Naive B cell (primary cell): ENCODE measurements around the gene TMEM74B. TPM values are rescaled to one million over a fixed set of nuclear protein-coding genes. Genes with fewer than 3 reads are reported as not detected.

ENCODE experiments used
- ATAC-seq, 2 donors: fragments of 150-1000 bp; cut with Tn5 transposase; 2 replicates each; pipeline ENCODE4 v1.10.0; 2021; ENCODE audit warnings: low read depth in 2 of 2, mild to moderate bottlenecking in 2 of 2, moderate library complexity in 2 of 2
- DNase-seq: peaks from one replicate; pipeline ENCODE4 v3.0.0; 2022
- H3K27ac Mint-ChIP-seq, 6 donors: one replicate each; pipeline ENCODE4 v1.8.0; 2020 to 2022; ENCODE audit warnings: mild to moderate bottlenecking in 6 of 6, mixed read lengths in 6 of 6, moderate library complexity in 5 of 6, inconsistent platforms in 2 of 6
- H3K27me3 Mint-ChIP-seq, 3 donors: one replicate each; pipeline ENCODE4 v1.8.0; 2021 to 2022; ENCODE audit warnings: mixed read lengths in 3 of 3, mild to moderate bottlenecking in 1 of 3
- H3K36me3 Mint-ChIP-seq, 2 donors: one replicate each; pipeline ENCODE4 v1.8.0; 2020 to 2022; ENCODE audit warnings: mixed read lengths in 2 of 2, inconsistent platforms in 1 of 2, mild to moderate bottlenecking in 1 of 2
- H3K4me1 Mint-ChIP-seq, 3 donors: one replicate each; pipeline ENCODE4 v1.8.0; 2020 to 2022; ENCODE audit warnings: mixed read lengths in 3 of 3, inconsistent platforms in 1 of 3, mild to moderate bottlenecking in 1 of 3, moderate library complexity in 1 of 3
- H3K4me3 Mint-ChIP-seq, 8 donors: one replicate each; pipeline ENCODE4 v1.8.0; 2020 to 2022; ENCODE audit warnings: mild to moderate bottlenecking in 8 of 8, mixed read lengths in 8 of 8, moderate library complexity in 8 of 8, inconsistent platforms in 2 of 8
- H3K9me3 Mint-ChIP-seq, 7 donors: one replicate each; pipeline ENCODE4 v1.8.0; 2020 to 2022; ENCODE audit warnings: mixed read lengths in 7 of 7, mild to moderate bottlenecking in 5 of 7, inconsistent platforms in 2 of 7, moderate library complexity in 1 of 7
- polyA plus RNA-seq, 6 donors: library from polyadenylated mRNA; unstranded; fragments of 300-500 nt; fragmentation: Illumina TruSeq; gene quantifications; one replicate each; pipeline ENCODE4 v1.2.3, GENCODE V29; 2021; ENCODE audit warnings: low read depth in 6 of 6

Gene TMEM74B
- polyA plus RNA-seq, 6 donors from 2014 or later = not detected

GRCh38 chr20:1199212-1199873 lies 14.6 kb upstream of the TMEM74B start:
- no peaks in the 10 kb centered on the region for H3K36me3 Mint-ChIP-seq
- no peak for ATAC-seq
- peaks cover 0 to 12% (median 2%) of the 10 kb centered on the region in 7 donors for H3K9me3 Mint-ChIP-seq
- peaks cover 8 to 35% (median 10%) of the 10 kb centered on the region in 3 donors for H3K27me3 Mint-ChIP-seq
- no peak for DNase-seq
- no peaks in the 10 kb centered on the region for H3K4me1 Mint-ChIP-seq
- no peak overlapping the region for H3K4me3 Mint-ChIP-seq
- H3K27ac Mint-ChIP-seq = no peak overlapping the region

GRCh38 chr20:1198751-1199150 lies 14.0 kb upstream of the TMEM74B start:
- no peaks in the 10 kb centered on the region for H3K4me1 Mint-ChIP-seq
- ATAC-seq (no peak), DNase-seq (no peak)
- H3K27ac Mint-ChIP-seq = no peak overlapping the region
- H3K27me3 Mint-ChIP-seq = peaks cover 5 to 35% (median 10%) of the 10 kb centered on the region in 3 donors
- peaks cover 0 to 12% (median 2%) of the 10 kb centered on the region in 7 donors for H3K9me3 Mint-ChIP-seq
- H3K36me3 Mint-ChIP-seq = no peaks in the 10 kb centered on the region
- H3K4me3 Mint-ChIP-seq = no peak overlapping the region

- no peaks in the 10 kb centered on the region for H3K4me1 Mint-ChIP-seq
- H3K27ac Mint-ChIP-seq = no peak overlapping the region
- peaks cover 4 to 35% (median 10%) of the 10 kb centered on the region in 3 donors for H3K27me3 Mint-ChIP-seq
- H3K4me3 Mint-ChIP-seq = no peak overlapping the region
- no peak for DNase-seq
- ATAC-seq = no peak
- peaks cover 0 to 12% (median 2%) of the 10 kb centered on the region in 7 donors for H3K9me3 Mint-ChIP-seq
- no peaks in the 10 kb centered on the region for H3K36me3 Mint-ChIP-seq
Measured at GRCh38 chr20:1197801-1198200, 13.0 kb upstream of the TMEM74B start.

- H3K9me3 Mint-ChIP-seq = peaks cover 0 to 12% (median 2%) of the 10 kb centered on the region in 7 donors
- no peak overlapping the region for H3K27ac Mint-ChIP-seq
- DNase-seq (no peak), ATAC-seq (no peak)
- H3K4me3 Mint-ChIP-seq = no peak overlapping the region
- no peaks in the 10 kb centered on the region for H3K36me3 Mint-ChIP-seq
- no peaks in the 10 kb centered on the region for H3K4me1 Mint-ChIP-seq
- H3K27me3 Mint-ChIP-seq = peaks cover 0 to 26% (median 10%) of the 10 kb centered on the region in 3 donors
Measured at GRCh38 chr20:1196634-1197033, 11.9 kb upstream of the TMEM74B start.

GRCh38 chr20:1195226-1195625 lies 10.4 kb upstream of the TMEM74B start:
- DNase-seq (no peak), ATAC-seq (no peak)
- Mint-ChIP-seq H3K27ac (peak overlapping the region in 2 of 6 donors; percentile 29 to 60), H3K27me3 (peaks cover 8 to 31% (median 10%) of the 10 kb centered on the region in 3 donors), H3K9me3 (peaks cover 0 to 12% (median 2%) of the 10 kb centered on the region in 7 donors), H3K4me1 (no peaks in the 10 kb centered on the region), H3K4me3 (no peak overlapping the region), H3K36me3 (no peaks in the 10 kb centered on the region)

GRCh38 chr20:1191299-1191698 lies 6.5 kb upstream of the TMEM74B start:
- H3K27me3 Mint-ChIP-seq = peaks cover 1 to 32% (median 20%) of the 10 kb centered on the region in 3 donors
- H3K4me3 Mint-ChIP-seq = no peak overlapping the region
- H3K36me3 Mint-ChIP-seq = no peaks in the 10 kb centered on the region
- DNase-seq = no peak
- H3K4me1 Mint-ChIP-seq = no peaks in the 10 kb centered on the region
- peaks cover 0 to 6% (median under 1%) of the 10 kb centered on the region in 7 donors for H3K9me3 Mint-ChIP-seq
- no peak overlapping the region for H3K27ac Mint-ChIP-seq
- ATAC-seq = no peak

- Mint-ChIP-seq H3K36me3 (no peaks in the 10 kb centered on the region), H3K4me1 (peaks cover 0 to 4% (median 3%) of the 10 kb centered on the region in 3 donors), H3K4me3 (no peak overlapping the region), H3K9me3 (peaks cover 0 to 2% (median 0%) of the 10 kb centered on the region in 7 donors), H3K27me3 (peaks cover 6 to 32% (median 20%) of the 10 kb centered on the region in 3 donors), H3K27ac (no peak overlapping the region)
- ATAC-seq = no peak
- DNase-seq = no peak
Measured at GRCh38 chr20:1190847-1191246, 6.1 kb upstream of the TMEM74B start.

- peaks cover 0 to 5% (median 4%) of the 10 kb centered on the region in 3 donors for H3K4me1 Mint-ChIP-seq
- no peaks in the 10 kb centered on the region for H3K36me3 Mint-ChIP-seq
- no peak overlapping the region for H3K4me3 Mint-ChIP-seq
- ATAC-seq (no peak), DNase-seq (no peak)
- H3K27me3 Mint-ChIP-seq = peaks cover 8 to 27% (median 20%) of the 10 kb centered on the region in 3 donors
- peak overlapping the region in 1 of 6 donors; percentile 29 for H3K27ac Mint-ChIP-seq
- H3K9me3 Mint-ChIP-seq = no peaks in the 10 kb centered on the region
Measured at GRCh38 chr20:1189827-1190226, 5.0 kb upstream of the TMEM74B start.

- no peak overlapping the region for H3K4me3 Mint-ChIP-seq
- DNase-seq (no peak), ATAC-seq (no peak)
- peaks cover 0 to 2% (median 0%) of the 10 kb centered on the region in 7 donors for H3K9me3 Mint-ChIP-seq
- peaks cover 5 to 12% (median 7%) of the 10 kb centered on the region in 3 donors for H3K4me1 Mint-ChIP-seq
- H3K27me3 Mint-ChIP-seq = peaks cover 23 to 41% (median 34%) of the 10 kb centered on the region in 3 donors
- H3K36me3 Mint-ChIP-seq = no peaks in the 10 kb centered on the region
- H3K27ac Mint-ChIP-seq = no peak overlapping the region
Measured at GRCh38 chr20:1188347-1188746, 3.6 kb upstream of the TMEM74B start.

GRCh38 chr20:1187605-1188171 lies 2.9 kb upstream of the TMEM74B start:
- ATAC-seq = no peak
- Mint-ChIP-seq H3K4me3 (no peak overlapping the region), H3K27me3 (peaks cover 29 to 48% (median 36%) of the 10 kb centered on the region in 3 donors)

GRCh38 chr20:1186367-1186991 lies 1.7 kb upstream of the TMEM74B start:
- Mint-ChIP-seq H3K4me3 (peak overlapping the region in 4 of 8 donors; percentile 55 to 72 (median 71)), H3K4me1 (peaks cover 5 to 12% (median 7%) of the 10 kb centered on the region in 3 donors), H3K36me3 (no peaks in the 10 kb centered on the region), H3K27ac (no peak overlapping the region), H3K27me3 (peaks cover 36 to 54% (median 38%) of the 10 kb centered on the region in 3 donors), H3K9me3 (peaks cover 0 to 2% (median 0%) of the 10 kb centered on the region in 7 donors)
- ATAC-seq (no peak), DNase-seq (no peak)

More at GRCh38 chr20:1187605-1188171, 2.9 kb upstream of the TMEM74B start:
- Mint-ChIP-seq H3K9me3 (peaks cover 0 to 2% (median 0%) of the 10 kb centered on the region in 7 donors), H3K27ac (no peak overlapping the region), H3K4me1 (peaks cover 5 to 12% (median 7%) of the 10 kb centered on the region in 3 donors), H3K36me3 (no peaks in the 10 kb centered on the region)
- no peak for DNase-seq

- H3K27ac Mint-ChIP-seq = peak overlapping the region in 1 of 6 donors; percentile 96
- peak; percentile 7 for DNase-seq
Measured at GRCh38 chr20:1185790-1186334, 1.1 kb upstream of the TMEM74B start.

GRCh38 chr20:1185316-1185741 lies 548 bp upstream of the TMEM74B start:
- no peak for ATAC-seq
- no peak overlapping the region for H3K27ac Mint-ChIP-seq
- no peak for DNase-seq
- H3K4me1 Mint-ChIP-seq = peaks cover 5 to 12% (median 7%) of the 10 kb centered on the region in 3 donors
- no peaks in the 10 kb centered on the region for H3K36me3 Mint-ChIP-seq
- H3K9me3 Mint-ChIP-seq = peaks cover 0 to 2% (median 0%) of the 10 kb centered on the region in 7 donors
- peak overlapping the region in 1 of 8 donors; percentile 70 for H3K4me3 Mint-ChIP-seq
- peaks cover 29 to 49% (median 38%) of the 10 kb centered on the region in 3 donors for H3K27me3 Mint-ChIP-seq

More at GRCh38 chr20:1185790-1186334, 1.1 kb upstream of the TMEM74B start:
- peak overlapping the region in 7 of 8 donors; percentile 55 to 82 (median 72) for H3K4me3 Mint-ChIP-seq
- ATAC-seq = peak; percentile 56 to 61
- H3K4me1 Mint-ChIP-seq = peaks cover 5 to 12% (median 7%) of the 10 kb centered on the region in 3 donors
- no peaks in the 10 kb centered on the region for H3K36me3 Mint-ChIP-seq
- H3K9me3 Mint-ChIP-seq = peaks cover 0 to 2% (median 0%) of the 10 kb centered on the region in 7 donors
- H3K27me3 Mint-ChIP-seq = peaks cover 34 to 54% (median 38%) of the 10 kb centered on the region in 3 donors
